Non-pigmented ciliary epithelial cell (primary cell): Measurements from ENCODE around the gene KCTD3.

ENCODE experiments used
- DNase-seq: peaks from one replicate; pipeline ENCODE4 v3.0.0-alpha.2; 2010; ENCODE audit warnings: low read depth

The KCTD3 gene

DNA sequence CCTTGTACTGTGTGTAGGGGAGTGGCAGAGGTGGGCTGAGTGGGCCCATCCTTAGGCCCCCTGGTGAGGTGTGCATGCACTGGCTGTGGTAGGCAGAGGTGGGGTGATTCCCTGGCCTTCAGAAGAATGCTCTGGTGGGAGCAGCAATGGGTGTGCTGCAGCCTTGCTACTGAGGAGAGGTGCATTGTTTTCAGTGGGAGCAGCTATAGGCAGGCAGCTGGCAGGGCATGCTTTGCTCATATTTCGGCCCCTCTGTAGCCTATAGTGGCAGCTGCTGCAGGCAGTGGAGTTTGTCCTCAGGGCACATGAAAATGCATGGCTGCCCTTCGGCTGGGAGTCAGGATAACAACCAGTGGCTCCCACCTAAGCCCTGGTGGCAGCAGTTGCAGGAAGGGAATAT is 10.1 kb upstream of the KCTD3 start:
- no peak for DNase-seq

DNA sequence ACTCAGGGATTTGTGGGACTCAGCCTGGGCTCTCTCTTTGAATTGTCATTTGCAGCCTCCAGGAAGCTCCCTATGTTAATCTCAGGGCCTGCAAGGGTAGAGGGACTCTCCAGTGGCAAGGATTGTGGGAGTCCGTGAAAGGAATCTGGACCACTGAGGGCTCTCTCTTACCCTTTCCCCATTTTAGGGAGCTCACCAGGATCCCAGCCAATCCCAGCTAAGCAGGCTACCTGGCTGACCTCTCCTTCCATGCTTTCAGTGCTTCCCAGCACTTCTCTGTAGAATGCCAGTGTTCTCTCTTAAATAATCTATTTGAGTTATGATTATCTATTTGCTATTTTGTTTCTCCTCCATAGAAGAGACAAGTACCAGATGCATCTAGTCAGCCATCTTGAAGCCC is 9.6 kb upstream of the KCTD3 start:
- no peak for DNase-seq

DNA sequence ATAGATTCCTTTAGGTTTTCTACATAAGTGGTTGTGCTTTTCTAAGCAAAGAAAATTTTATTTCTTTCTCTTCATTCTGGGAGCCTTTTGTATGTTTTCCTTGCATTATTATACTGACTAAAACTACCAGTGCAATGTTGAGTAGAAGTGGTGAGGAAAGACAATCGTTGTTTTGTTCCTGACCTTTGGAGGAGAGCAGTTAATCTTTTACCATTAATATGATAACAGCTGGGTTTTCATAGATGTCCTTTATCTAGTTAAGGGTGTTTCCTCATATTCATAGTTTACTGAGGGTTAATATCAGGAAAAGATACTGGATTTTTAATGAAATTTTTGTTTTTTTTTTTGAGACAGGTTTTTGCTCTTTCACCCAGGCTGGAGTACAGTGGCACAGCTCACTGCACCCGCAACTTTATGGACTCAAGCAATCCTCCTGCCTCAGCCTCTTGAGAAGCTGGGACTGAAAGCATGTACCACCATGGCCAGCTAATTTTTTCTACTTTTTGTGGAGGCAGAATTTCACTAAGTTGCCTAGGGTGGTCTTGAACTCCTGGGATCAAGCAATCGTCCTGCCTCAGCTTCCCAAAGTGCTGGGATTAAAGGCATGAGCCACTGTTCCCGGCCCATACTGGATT is 9.0 kb upstream of the KCTD3 start:
- DNase-seq = no peak

DNA sequence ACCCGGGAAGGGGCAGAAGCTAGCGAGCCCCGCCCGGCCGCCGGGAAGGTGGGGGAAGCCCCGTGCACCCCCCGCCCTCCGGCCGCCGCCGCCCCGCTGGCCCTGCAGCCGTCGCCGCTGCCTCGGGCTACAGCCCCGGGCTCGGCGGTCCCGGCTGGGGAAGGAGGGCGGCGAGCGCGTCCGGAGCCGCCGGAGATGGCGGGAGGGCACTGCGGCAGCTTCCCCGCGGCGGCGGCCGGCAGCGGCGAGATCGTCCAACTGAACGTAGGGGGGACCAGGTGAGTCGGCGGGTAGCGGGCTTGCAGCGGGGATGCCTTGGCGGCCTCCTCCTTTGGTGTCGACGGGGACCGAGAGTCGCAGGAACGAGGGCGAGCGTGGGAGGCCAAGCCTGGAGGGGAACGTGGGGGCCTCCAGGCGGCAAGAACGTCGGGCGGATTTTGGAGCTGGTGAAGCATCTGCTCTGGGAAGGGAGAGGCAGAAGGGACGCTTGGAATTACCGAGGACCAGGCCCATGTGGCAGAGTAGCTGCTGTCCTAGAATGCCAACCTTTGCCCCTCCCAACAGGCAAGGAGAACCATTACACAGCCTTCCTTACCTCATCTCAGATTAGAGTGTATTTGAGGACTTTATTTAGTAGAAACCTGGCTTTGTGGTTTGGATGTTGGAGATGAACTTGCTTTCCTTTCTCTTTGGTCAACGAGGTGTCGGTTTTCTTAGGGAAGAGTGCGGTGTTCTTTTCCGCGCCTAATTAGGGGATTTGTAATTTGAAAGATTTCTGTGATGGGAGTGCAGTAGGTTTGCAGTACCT is 591 bp downstream of the KCTD3 start:
- no peak for DNase-seq

DNA sequence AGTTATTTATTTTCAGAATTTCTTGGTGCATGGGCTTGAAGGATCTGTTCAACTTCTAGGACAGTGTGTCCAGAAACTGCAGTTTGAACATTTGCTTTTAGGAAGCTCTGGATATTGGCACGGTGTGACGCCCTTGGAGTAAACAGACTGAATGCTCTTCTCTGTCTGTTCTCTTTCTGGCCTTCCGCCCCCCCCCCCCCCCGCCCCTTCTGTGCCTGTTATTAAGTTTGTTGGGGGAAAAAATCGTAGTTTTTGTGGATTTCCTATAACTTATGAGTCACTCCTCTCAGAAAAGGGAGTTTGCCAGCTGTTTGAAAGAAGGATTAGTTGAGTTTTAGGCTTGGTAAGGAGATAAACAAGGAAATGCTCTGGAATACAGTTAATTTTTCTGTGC is 1.2 kb downstream of the KCTD3 start:
- no peak for DNase-seq

DNA sequence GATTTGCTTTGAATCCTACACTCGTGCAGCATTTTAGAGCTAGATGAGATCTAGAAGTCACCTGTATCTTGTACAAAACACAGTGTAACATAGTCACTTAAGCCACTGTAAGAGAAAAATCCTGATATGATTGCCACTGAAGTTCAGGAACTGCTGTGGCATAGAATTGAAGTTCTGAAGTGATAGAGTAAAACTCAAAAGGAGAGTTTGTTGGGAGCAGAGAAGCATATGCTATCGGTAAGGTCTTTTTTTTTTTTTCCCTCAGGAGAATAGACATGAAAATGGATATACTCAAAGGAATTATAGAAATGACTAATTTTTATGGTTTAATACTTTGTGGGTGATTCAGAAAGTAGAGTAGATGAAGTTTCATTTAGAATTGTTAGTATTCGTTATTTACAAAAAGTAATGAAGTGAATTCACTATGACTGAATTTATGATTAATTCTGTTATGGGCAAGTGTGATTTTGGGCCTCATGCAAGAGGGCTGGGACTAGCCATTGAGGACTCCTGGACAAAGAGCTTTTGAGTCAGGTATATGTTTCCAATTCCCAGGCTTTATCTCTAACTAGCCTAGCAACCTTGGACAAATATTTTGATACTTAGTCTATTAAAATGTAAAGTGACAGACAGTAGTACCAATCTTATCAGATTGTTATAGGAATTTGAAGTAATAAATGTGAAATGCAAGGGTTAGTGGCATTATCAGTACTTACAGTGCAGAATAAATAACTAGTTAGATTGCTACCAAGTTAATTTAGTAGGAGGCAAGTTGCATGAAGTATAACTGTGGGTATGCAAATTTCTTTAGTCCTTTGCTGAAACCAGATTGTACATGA is 3.1 kb downstream of the KCTD3 start:
- no peak for DNase-seq

DNA sequence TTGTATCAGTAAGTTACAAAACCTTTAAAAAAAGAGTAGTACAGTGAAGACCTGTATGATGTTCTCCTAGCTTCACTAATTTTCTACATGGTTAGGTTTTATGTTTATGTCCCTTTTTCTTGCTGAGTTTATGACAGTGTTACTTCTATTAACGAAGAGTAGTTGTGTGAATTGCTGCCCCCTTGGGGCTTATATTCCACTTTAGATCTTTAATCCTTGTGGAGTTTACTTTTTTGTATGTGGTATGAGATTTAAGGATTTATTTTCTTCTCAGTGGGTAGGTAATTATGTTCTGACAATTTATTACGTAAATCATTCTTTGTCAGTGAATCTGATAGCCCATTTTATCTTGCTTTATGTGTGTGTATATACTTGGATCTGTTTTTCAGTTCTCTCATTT is 14.8 kb downstream of the KCTD3 start:
- no peak for DNase-seq

DNA sequence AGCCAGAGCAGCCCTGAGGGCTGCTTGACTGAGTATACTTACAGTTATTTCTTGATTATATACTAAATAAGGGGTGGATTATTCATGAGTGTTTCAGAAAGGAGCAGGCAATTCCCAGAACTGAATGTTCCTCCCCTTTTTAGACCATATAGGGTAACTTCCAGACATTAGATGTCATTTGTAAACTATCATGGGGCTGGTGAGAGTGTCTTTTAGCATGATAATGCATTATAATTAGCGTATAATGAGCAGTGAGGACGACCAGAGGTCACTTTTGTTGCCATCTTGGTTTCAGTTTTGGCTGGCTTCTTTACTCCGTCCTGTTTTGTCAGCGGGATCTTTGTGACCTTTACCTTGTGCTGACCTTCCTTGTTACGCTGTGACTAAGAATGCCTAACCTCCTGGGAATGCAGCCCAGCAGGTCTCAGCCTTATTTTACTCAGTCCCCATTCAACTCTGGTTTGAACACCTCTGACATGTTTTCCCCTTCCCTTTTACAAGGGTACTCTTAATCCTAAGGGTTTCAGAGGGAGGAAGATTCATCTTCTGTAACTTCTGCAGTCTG is 16.2 kb downstream of the KCTD3 start:
- no peak for DNase-seq

DNA sequence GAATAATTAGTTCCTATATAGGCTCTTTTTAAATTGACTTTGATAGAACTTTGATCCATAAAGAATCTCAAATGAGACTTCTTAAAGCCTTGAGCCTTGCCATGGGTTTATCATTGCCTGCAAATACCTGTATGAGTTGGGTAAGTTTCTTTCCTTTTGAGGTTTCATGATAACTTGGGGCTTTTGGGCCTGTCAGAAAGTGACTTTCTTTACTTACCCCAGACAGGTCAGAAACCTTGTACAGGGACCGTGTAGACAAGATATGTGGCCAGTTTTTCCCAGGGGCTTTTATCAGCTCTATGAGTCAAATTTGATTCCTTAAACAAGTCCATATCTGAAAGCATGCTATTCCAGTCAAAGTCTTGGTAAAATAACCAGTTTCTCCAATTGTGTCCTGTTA is 17.3 kb downstream of the KCTD3 start:
- DNase-seq = no peak

DNA sequence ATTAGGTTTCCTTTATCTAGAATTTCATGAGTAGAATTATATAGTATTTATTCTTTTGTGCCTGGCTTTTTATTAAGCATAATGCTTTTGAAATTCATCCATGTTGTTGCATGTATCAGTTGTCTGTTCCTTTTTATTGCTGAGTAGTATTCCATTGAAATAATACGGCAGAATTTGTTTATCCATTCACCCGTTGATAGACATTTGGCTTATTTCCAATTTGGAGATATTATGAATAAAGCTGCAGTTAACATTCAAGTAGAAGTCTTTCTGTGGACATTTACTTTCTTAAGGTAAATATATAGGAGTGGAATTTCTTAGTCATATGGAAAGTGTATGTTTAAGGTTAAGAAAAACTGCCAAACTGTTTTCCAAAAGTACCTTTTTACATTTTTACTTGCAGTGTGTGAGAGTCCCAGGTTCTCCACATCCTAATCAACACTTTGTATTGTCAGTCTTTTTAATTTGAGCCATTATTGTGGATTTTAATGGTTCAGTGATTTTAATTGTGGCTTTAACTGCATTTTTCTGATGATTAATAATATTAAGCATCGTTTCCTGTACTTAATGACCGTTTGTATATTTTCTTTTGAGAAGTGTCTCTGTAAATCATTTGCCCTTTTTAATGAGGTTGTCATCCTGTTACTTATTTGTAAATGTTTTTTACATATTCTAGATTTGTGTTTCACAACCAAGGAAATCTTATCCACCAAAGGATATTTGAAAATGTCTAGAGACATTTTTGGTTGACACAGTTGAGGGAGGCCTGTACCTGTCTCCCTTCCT is 22.7 kb downstream of the KCTD3 start:
- no peak for DNase-seq

DNA sequence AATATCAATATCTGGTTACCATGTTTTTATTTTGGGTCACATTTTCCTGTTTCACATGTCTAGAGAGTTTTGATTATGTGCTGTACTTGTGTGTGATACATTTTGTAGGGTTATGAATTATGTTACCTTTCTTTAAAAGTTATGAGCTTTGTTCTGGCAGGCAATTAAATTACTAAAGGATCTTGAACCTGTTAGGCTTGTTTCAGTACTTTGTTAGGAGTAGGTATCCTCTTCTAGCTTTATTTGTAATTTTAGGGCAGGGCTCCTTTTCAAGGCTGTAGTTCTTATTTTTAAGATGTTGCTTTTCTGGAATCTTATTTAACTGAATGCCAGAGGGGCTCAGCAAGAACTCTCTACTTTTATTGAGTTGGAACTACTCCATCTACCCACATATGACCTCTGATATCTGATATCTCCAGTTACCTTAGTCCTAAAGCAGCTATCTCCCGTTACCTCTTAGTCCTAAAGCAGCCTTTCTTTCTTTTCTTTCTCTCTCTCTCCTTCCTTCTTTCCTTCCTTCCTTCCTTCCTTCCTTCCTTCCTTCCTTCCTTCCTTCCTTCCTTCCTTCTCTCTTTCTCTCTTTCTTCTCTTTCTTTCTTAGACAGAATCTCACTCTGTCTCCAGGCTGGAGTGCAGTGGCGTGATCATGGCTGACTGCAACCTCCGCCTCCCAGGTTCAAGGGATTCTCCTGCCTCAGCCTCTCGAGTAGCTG is 23.8 kb downstream of the KCTD3 start:
- DNase-seq = no peak

DNA sequence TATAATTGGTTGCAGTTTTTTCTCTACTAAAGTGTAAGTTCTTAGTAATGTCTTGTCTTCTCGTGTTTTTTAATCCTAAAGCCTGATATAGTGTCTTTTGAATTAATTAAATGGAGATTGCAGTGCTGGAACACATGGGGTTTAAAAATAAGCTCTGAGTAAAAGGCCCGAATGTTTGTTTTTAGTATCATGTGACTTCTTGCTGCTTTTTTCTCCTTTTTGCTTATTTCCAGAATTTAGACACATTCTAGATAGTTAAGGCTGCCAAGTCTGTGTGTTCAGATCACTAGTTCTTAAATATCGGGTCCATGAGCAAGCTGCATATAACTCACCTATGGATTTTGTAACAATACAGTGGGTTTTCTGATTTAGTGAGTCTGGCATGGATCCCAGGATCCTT is 27.5 kb downstream of the KCTD3 start:
- no peak for DNase-seq

DNA sequence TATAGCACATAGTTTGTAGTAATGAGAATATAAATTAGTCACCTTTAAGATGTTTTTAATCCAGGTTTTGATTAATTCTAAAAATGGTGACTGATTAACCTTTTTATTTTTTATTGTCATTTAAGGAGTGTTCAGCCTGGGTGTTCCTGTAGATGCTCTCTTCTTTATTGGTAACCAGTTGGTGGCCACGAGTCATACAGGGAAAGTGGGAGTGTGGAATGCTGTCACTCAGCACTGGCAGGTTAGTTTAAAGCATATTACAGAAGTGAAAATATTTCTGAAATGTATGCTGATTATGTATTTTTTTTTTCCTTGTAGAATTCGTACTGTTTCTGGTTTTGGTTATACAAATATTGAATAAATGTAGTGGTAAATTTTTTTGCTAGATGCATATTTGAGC is 28.1 kb downstream of the KCTD3 start:
- DNase-seq = no peak

DNA sequence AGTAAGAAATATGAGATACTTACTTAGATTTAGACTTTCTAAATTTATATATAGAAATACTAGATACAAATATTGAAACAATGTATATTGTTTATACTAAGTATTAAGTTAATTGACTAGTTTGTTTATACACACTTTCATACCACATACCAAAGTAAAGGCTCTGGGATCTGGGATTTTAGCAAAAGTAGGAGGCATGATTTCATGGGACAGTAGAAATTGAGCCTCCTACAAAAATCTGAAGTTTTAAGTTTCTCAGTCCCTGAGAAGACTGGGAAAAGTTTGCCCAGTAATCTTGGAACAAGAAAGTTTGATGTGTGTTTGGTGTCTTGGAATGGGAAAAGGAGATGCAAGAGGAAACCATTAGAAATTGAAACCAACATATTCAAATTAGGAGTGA is 30.9 kb downstream of the KCTD3 start:
- no peak for DNase-seq

DNA sequence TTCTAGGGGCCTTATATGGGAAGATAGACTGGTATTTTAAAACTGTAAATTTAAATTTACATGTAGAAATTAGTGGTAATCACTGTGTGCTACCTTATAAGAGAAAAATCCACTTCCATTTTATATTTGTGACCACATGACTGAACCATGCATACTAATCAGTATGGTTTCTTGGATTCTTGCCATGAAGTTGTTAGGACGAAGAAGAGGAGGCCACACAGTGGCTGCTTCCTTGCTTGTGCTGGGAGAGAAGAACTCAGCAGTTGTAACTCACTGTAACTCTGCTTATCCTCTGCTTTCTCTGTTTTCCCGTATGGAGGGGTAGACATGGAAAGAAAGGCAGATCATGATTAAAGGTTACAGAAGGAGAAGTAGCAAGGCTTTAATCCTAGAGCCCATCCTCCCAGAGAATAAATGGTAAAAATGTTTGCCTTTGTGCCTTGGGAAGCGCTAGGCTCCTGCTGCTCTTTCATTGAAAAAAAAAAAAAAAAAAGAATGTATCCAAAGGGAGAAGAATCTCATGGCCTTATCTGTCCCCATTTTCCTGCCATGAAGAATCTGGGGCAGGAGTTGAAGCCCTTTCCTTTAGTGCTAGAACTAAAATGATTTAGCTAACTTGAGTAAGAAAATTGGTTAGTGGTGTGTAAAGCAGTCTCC is 32.4 kb downstream of the KCTD3 start:
- DNase-seq = peak; percentile 52

DNA sequence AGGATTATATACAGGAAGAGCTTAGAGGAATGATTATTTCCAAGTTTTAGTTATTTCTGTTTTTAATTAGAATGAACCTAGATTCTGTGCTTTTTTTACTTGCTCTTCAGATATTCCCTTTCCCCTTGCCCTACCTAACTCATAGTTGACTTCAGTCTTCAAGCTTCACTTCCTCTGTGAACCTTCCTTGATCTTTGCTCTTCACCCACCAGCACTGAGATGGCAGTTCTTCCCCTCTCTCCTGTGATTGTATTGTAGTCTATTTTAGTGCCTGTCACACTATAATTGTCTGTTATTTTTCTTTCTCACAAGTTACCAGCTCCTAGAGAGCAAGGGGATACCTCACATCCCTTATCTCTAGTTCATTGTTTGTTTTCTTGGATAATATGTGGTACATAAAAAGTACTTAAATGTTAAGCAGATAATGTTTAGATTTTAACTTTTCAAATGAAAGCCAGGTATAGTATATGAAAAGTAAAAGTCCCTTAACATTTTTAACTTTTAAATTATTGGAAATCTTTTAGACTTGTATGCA is 33.2 kb downstream of the KCTD3 start:
- DNase-seq = no peak

DNA sequence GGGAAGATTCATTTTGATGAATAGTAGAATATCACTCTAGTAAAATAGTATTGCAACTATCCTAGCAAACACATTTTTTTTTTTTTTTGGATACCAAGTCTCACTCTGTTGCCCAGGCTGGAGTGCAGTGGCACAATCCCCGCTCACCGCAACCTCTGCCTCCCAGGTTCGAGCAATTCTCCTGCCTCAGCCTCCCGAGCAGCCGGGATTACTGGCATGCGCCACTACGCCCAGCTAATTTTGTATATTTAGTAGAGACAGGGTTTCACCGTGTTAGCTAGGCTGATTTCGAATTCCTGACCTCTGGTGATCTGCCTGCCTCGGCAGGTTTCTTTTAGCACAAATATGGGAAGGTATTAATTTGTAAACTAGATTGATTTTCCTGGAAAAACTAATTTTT is 33.8 kb downstream of the KCTD3 start:
- DNase-seq = no peak

DNA sequence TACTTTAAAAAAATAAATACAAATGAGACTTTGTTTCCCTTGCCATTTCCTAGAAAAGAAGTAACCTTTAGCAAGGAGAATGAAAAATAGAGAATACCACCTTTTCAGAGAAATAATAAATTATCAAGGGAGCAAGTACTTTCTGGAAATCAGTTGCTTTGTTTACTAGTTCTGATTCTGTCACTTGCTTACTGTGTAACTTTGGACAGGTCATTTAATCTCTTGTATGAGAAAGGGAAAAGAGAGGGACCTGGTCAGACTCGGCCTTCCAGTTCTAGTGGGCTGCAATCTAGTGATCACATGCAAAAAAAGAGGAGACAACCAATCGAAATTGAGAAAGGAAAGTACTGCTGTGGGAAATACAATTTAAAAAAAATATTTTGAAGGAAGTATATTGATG is 34.2 kb downstream of the KCTD3 start:
- no peak for DNase-seq

DNA sequence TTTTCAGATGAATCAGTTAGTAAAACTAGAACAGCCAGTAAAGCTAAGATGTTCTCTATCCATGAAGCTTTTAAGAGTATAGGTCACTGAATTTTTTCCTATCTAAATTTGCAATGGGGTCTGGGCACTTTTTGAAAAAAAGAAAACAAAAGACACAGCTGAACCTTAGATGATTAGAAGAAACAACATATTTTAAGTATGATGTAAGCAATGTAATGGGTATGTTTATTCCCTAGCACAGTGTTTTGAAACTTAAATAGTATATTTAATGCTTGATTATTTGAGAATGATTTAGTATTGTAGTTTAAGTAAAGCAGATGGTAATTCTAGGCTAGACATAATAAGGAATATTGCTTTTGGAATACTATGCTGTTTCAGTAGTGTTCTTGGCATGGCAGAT is 36.2 kb downstream of the KCTD3 start:
- no peak for DNase-seq

DNA sequence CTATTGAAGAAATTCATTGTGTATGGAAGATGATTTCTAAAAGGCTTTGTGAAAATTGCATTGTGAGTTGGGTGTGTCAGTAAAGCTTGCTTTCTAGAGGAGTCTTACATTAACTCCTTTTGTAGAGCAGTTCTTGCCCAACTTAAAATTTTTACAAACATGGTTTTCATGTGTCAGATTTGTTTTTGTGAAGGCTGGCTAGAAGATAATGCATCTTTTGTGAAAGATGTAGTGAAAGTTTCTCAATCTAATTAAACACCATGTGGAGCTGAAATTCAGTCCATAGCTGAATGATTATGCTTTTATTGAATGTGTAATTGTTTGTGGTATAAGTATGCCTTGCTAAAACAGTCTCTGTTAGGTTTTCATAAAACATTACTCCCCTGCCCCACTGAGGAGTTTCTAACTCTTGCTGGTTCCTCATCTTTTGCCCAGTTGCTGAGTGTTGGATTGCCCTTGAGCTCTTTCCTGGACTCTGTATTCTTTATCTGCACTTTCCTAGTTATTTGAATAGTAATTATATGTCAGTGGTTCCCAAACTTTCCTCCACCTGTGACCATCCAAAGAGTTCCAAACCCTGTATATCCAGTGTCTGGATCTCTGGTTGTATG is 38.0 kb downstream of the KCTD3 start:
- no peak for DNase-seq
